HTERT RPE-1 (cell line): ENCODE measurements around the gene HTD2.
"Not testable (repeated sequence)": the region's sequence is repeated elsewhere in the genome, so short reads cannot be mapped to it uniquely, and the experiment has no call there.

Experiments used
- in situ Hi-C: fragments of 300-500 bp; cut with MboI; formaldehyde crosslinking; loops from 4 replicates; pipeline ENCODE4 v1.14.3; 2020; ENCODE audit warnings: low sequenced_read_pairs

HTD2 gene

GRCh38 chr3:58331593-58332152 lies 25.4 kb downstream of the HTD2 start:
- in situ Hi-C loops = no loop called here

DNA sequence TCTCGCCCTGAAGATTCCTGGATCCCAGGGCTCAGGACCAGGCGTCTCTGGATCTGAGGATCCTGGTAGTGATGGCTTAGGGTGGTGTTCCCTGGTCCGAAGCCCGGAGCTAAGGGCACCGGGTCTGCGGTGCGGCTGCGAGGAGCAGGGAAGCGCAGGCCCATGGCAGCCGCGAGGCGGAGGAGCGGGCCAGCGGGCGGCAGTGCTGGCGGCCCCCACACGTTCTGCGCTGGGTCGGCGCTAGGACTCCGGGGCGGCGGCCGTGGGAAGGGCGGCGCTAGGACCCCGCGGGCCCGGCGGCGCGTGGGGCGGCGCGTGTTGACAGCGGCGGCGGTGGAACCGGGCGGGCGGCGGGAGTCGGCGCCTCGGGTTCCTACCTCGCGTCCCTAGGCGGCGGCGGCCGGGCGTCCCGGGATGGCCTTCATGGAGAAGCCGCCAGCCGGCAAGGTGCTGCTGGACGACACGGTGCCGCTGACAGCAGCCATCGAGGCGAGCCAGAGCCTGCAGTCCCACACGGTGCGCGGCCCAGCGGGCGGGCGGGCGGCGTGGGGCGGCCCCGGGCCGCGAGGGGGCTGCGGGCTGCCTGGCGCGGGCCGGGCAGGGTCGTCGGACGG lies 26.4 kb downstream of the HTD2 start, which contains the start of gene PXK:
Gene PXK (plus strand): TSS at position 318 of the 614 bp plus-strand sequence. CDS start 97 bp downstream, at position 415.
- in situ Hi-C loops = no loop called here

DNA sequence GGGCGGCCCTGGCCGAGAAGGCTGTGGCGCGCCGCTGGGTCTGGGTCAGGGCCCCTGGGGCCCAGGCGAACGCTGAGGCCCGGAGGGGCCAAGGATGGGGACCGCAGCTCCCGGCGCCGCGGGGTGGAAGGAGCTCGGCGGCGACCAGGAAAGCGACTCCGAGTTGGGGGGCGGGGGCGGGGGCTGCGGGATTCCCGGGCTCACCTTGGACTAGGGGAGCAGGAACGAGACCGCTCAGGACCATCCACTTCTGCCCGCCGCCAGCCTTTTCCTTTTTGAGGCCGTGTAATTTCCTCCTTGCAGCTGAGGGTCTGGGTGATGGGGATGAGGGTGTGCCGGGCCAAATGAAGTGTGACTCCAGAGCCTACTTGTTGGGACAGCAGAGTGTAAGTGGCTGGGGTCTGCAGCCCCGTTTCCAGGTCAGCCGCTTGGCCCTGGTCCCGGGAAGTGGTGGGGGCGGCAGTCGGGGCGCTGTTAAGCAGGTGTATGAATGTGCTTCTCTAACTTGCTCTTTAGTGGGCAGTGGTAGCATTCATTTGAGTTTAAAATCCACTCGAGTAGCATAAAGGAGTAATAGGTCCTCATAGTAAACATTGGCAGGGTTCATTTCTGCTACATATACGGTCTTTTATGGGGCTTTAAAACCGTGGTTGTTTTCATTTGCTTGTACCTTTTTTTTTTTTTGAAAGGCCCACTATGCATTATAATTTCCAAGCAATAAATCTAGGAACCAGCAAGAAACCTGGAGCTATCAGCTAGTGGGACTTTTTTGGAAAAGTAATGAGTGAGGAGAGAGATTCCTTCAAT lies 27.1 kb downstream of the HTD2 start:
- in situ Hi-C loops = no loop called here

GRCh38 chr3:58334013-58334321 lies 27.6 kb downstream of the HTD2 start:
- in situ Hi-C loops = no loop called here

DNA sequence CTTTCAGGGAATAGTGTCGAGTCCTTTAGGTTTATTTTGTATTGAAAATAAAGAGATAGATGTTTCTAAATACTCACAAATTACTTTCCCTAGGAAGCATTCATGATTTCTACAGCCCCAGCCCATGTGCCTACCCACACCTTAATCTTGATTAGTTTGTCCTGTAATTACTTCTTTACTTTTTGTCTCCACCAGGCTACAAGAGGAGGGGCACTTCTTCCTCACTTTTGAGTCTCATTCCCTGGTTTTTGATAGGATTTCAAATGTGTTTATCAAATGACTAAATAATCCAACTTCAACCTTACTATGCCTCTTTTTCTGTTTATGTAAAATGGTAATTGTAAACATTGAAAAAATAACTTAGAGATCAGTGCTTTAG lies 28.2 kb downstream of the HTD2 start:
- in situ Hi-C loops = no loop called here

- in situ Hi-C loops = no loop called here
These were observed 29.3 kb downstream of the HTD2 start for GRCh38 chr3:58335652-58335947.

GRCh38 chr3:58336135-58336882 lies 30.0 kb downstream of the HTD2 start:
- in situ Hi-C loops = no loop called here

DNA sequence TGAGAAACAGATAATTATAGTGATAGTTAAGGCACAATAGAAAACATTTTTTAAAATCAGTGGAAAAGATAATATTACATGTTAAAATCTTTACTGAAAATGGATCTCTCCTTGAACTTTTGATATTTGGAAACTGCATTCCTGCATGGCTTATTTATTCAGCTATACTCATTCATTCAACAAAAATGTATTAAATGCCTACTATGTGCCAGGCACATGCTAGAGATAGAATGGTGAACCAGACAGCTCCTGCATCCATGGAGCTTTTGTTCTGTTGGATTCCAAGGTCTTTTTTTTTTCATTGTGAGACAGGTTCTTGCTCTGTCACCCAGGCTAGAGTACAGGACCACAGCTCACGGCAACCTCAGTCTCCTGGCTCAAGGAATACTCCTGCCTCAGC lies 30.9 kb downstream of the HTD2 start:
- in situ Hi-C loops = no loop called here

DNA sequence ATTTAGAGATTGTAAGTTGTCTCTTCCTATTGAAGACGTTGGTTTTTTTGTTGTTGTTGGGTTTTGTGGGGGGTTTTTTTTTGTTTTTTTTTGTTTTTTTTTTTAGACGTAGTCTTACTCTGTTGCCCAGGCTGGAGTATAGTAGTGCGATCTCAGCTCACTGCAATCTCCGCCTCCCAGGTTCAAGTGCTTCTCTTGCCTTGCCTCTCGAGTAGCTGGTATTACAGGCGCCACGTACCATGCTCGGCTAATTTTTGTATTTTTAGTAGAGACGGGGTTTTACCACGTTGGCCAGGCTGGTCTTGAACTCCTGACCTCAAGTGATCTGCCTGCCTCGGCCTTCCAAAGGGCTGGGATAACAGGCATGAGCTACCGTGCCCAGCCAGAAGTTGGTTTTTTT lies 32.8 kb downstream of the HTD2 start:
- in situ Hi-C loops = not testable (repeated sequence)

- in situ Hi-C loops = no loop called here
These were observed 34.4 kb downstream of the HTD2 start for GRCh38 chr3:58340594-58341244.

DNA sequence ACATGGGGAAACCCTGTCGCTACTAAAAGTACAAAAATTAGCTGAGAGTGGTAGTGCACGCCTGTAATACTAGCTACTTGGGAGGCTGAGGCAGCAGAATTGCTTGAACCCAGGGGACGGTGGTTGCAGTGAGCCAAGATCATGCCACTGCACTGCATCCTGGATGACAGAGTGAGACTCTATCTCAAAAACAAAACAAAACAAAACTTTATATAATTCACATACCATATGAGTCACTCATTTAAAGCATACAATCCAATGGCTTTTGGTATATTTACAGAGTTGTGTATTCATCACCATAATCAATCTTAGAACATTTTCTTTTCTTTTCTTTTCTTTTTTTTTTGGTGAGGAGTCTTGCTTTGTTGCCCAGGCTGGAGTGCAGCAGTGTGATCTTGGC lies 35.1 kb downstream of the HTD2 start:
- in situ Hi-C loops = no loop called here

DNA sequence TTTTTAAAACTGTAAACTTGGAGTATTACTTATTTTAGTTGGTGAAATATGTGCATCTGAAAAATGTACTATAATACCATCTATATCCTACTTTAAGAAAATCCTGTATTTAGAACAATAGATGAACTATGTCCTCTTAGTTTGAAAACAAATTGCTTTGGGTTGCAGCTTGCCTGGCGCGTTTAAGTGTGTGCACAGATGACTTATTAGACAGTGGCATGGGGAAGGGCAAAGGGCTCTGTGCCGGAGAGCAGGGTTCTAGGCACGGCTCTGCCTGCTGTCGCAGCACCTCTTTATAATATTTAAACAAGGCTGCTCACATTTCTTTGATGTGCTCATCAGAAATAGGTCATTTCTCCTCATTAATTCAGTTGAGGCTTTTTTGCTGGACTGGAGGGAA lies 36.4 kb downstream of the HTD2 start:
- in situ Hi-C loops = no loop called here

GRCh38 chr3:58345457-58345856 lies 39.1 kb downstream of the HTD2 start:
- in situ Hi-C loops = no loop called here

- in situ Hi-C loops = no loop called here
These were observed 40.0 kb downstream of the HTD2 start for GRCh38 chr3:58346368-58346767.

DNA sequence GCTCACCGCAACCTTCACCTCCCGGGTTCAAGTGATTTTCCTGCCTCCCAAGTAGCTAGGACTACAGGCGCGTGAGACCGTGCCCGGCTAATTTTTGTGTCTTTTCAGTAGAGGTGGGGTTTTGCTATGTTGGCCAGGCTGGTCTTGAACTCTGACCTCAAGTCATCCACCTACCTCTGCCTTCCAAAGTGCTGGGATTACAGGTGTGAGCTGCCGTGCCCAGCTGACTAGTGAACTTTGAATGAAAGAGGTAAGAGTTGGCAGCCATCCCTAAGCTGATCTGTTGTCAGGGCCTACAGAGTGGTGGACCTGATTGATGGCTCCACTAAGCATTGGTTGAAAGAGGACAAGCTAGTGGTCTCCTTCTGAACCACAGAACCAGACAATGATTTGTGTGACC lies 41.7 kb downstream of the HTD2 start:
- in situ Hi-C loops = no loop called here

- in situ Hi-C loops = no loop called here
These were observed 43.7 kb downstream of the HTD2 start for GRCh38 chr3:58349792-58350626.

- in situ Hi-C loops = no loop called here
These were observed 44.3 kb downstream of the HTD2 start for GRCh38 chr3:58350627-58351013.

DNA sequence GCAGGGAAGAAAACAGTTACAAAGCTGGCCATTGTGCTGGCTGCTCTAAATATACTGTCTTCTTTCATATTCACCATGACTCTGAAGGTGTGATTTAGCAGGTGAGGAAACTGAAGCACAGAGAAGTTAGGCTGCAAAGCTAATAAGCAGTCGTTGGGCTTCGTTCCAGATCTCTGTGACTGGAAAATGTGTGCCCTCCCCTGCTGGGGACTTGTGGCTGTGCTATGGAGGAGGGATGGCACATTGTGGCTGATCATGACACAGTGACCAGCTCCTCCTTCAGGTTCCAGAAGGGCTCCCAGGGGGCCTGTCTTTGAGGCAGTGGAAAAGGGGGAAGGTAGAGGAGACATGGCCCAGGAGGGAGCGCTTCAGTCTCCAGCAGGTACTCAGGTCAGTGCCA lies 45.6 kb downstream of the HTD2 start:
- in situ Hi-C loops = no loop called here

DNA sequence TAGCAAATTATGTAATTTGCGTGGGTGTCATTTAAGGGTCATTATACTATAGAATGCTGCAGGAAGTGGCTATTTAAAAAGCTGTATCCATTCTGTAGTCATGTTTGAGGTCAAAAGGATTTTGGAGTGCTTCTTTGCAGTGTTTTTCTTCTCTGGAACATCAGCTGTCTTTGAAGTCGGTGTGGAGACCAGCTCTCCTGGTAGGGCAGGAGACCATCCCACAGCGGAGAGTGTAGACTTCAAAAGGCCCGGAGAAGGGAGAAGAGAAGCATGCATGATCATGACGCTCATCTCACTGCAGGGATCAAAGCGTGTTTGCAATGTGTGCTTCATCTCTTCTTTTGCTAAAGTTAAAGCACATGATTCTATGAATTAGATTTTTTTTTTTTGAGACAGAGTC lies 46.3 kb downstream of the HTD2 start:
- in situ Hi-C loops = no loop called here

DNA sequence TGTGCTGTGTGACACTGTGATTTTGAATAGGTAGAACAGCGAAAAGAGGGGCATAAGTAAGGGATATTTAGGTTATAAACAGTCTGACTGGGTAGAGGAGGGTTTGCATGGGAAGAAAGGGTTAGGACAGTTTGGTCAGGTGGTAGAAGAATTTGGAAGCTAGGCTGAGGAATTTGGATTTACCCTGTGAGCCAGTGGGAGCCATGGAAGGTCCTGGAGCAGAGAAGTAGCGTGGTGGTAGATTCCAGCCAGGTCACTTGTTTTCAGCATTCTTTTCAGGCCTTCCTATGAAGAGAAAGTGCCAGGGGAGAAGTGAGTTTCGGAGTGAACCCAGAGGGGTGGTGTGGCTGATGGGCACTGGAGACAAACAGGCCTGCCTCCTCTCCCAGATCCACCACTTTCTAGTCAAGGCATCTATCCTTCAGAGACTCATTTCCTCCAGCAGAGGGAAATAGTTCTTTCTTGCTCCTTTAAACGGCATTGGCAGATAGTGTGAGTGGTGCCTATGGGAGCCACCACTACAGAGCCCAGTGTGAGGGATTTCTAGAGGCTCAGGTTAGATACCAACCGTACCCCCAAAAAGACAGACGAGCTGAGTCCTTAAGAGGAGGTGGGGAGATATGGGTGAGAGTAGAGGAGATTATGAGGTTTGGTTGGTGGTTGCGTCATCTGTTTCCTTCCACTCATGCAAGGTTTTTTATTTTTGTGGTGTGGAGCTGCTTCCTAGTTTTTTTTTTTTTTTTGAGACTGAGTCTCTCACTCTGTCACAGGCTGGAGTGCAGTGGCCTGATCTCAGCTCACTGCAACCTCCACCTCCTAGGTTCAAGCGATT lies 47.6 kb downstream of the HTD2 start:
- in situ Hi-C loops = no loop called here
